Mucosa of descending colon (tissue), 3 donors: ENCODE results near the gene NAA60. TPM values are rescaled to one million over a fixed set of nuclear protein-coding genes. Genes with fewer than 3 reads are reported as not detected.

Source experiments
- ATAC-seq: fragments of 200-7000 bp; cut with Tn5 transposase; one replicate; pipeline ENCODE4 v1.9.1; 2020; ENCODE audit warnings: mild to moderate bottlenecking, moderate library complexity
- DNase-seq, 3 donors: peaks; one replicate each; pipeline ENCODE4 v3.0.0-alpha.2; 2020
- H3K36me3 ChIP-seq: fragments of 200-600 bp; one replicate; pipeline ENCODE4 v1.8.0; 2021; ENCODE audit warnings: low read depth, mild to moderate bottlenecking
- H3K4me1 ChIP-seq: fragments of 200-600 bp; one replicate; pipeline ENCODE4 v1.8.0; 2021; ENCODE audit warnings: low read depth, mild to moderate bottlenecking
- H3K4me3 ChIP-seq: fragments of 200-600 bp; one replicate; pipeline ENCODE4 v1.8.0; 2021; ENCODE audit warnings: mild to moderate bottlenecking
- H3K9me3 ChIP-seq: fragments of 200-600 bp; one replicate; pipeline ENCODE4 v1.8.0; 2021; ENCODE audit warnings: mild to moderate bottlenecking
- CTCF ChIP-seq: fragments of 200-600 bp; IDR thresholded peaks from one replicate; pipeline ENCODE4 v1.8.0; 2022; ENCODE audit warnings: antibody characterized with exemption, mild to moderate bottlenecking
- intact Hi-C, 2 donors: fragments of 100-400 bp; cut with DNase I in 1 of 2; cut with micrococcal nuclease in 1 of 2; formaldehyde crosslinking; loops; one replicate each; pipeline versions ENCODE4 v1.11.0 to v1.11.1; 2022; cut with DNase I, micrococcal nuclease
- total RNA-seq, 3 donors: library from RNA; stranded (reverse); fragmentation: NEBNext Ultra II Directional in 2 of 3; extraction: Animal tissue kit (Norgen Biotek cat#: 25700) in 2 of 3; gene quantifications; one replicate each; pipeline versions ENCODE4 v1.2.1 to v1.2.4, GENCODE V29; 2021 to 2023
- donor health status: DM: no; HTN: no; CAD: no; lungs with moderate emphysema.
- donor health status: DM: no; HTN: no; CAD: no.
- donor health status: DM: no; HTN: yes; CAD: no.

Gene NAA60
- total RNA-seq, 3 donors from 2014 or later: 72.2 to 94.7 (median 83.3) TPM

DNA sequence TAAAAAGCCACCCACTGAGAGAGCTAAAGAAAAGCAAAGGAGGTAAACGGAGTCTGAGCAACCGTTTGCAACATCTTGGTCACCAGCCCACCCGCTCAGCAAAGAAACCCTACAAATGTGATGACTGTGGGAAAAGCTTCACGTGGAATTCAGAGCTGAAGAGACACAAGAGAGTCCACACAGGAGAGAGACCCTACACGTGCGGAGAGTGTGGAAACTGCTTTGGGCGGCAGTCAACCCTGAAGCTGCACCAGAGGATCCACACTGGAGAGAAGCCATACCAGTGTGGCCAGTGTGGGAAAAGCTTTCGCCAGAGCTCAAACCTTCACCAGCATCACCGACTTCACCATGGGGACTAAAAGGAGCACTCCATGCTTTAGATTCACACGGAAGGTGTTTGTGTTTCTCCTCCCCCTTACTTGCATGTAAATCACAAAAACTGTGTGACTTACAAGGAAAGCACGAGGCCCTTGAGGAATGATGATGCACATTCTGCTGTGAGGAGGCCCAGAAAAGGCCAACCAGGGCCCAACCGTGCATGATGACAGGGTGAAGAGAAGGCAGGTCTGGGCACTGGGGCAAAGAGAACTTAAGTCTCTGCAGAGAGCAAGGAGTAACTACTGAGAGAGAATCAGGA lies 34.8 kb upstream of the NAA60 start:
- intact Hi-C loops: no loop called here
- no peaks in the 10 kb centered on the region for H3K4me1 ChIP-seq
- no peak overlapping the region for H3K4me3 ChIP-seq
- ATAC-seq: no peak
- H3K36me3 ChIP-seq: peaks cover 20% of the 10 kb centered on the region
- no peak for TF ChIP-seq CTCF
- DNase-seq: no peak
- H3K9me3 ChIP-seq: peaks cover 94% of the 10 kb centered on the region

DNA sequence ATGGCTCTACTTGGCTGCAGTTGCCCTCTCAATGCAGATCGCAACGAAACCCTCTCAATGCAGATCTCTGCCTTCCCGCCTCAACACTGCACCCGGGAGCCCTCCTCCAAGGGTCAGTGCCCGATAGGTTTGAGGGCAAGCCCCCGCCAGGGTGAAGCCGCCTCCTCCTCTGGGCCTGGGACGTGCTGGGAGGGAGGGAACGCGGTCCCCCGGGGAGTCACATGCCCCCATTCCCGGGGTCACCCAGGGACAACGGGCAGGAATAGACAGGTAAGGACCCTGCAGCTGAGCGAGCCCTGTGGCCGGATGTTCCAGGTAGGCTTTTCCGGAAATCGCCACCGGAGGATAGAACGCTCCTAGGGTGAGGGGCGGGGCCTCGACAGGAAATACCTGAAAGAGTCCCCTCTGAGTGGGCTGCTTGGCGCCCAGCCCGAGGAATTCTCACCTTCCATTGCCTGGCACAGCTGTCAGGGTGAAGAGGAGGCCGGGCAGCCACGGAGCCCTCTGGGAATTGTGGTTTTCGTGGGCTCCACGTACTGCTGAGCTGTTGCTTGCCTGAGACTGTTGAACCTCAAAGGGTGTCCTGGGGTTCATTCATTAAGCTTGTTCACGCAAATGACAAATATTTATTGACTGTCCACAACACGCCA lies 29.6 kb upstream of the NAA60 start:
- H3K4me1 ChIP-seq: no peaks in the 10 kb centered on the region
- H3K9me3 ChIP-seq: peaks cover 76% of the 10 kb centered on the region
- ATAC-seq (no peak), DNase-seq (no peak)
- H3K36me3 ChIP-seq: peaks cover under 1% of the 10 kb centered on the region
- intact Hi-C loops: no loop called here
- no peak overlapping the region for H3K4me3 ChIP-seq
- no peak for TF ChIP-seq CTCF

DNA sequence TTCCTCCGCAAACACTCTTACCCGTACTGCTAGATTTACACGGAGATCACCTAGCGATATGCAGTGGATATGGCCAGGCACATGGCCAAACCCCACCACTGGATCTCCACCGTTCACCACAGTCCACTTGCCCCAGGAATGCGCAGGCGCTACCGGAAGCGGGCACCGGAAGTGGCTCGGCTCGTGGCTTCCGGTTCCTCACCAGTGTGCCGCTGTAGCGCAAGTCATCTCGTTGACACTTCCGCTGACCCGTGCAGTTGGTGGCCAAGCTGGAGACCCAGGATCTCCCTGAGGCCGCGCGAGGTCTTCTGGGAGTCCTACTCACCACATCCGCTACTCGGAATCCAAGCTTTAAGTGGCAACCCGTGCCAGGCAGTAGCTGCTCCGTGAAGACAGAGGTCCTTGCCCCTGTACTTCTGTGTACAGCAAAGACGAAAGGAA lies 11.7 kb upstream of the NAA60 start:
- H3K4me1 ChIP-seq: no peaks in the 10 kb centered on the region
- no peaks in the 10 kb centered on the region for H3K36me3 ChIP-seq
- TF ChIP-seq CTCF: no peak
- DNase-seq: peak; percentile 40 to 80 (median 50)
- intact Hi-C loops: no loop called here
- H3K9me3 ChIP-seq: no peaks in the 10 kb centered on the region
- peak; percentile 81 for ATAC-seq
- H3K4me3 ChIP-seq: no peak overlapping the region

- no peak for TF ChIP-seq CTCF
- intact Hi-C loops: no loop called here
- ATAC-seq (no peak), DNase-seq (no peak)
- no peaks in the 10 kb centered on the region for H3K4me1 ChIP-seq
- H3K4me3 ChIP-seq: no peak overlapping the region
- H3K9me3 ChIP-seq: no peaks in the 10 kb centered on the region
- no peaks in the 10 kb centered on the region for H3K36me3 ChIP-seq
Observed at GRCh38 chr16:3434373-3434772, 9.1 kb upstream of the NAA60 start.

GRCh38 chr16:3439637-3440036 lies 3.8 kb upstream of the NAA60 start:
- H3K36me3 ChIP-seq: no peaks in the 10 kb centered on the region
- H3K4me1 ChIP-seq: peaks cover 5% of the 10 kb centered on the region
- no peaks in the 10 kb centered on the region for H3K9me3 ChIP-seq
- intact Hi-C loops: no loop called here
- no peak for TF ChIP-seq CTCF
- no peak overlapping the region for H3K4me3 ChIP-seq
- no peak for ATAC-seq
- DNase-seq: no peak
